Aorta (tissue), 5 donors: ENCODE results near the gene TMPRSS7. TPM values are rescaled to one million over a fixed set of nuclear protein-coding genes. Genes with fewer than 3 reads are reported as not detected.
A peak's percentile ranks its signal among the peaks of the same experiment; 100 is the strongest.

ENCODE experiments used
- ATAC-seq: fragments of 200-7000 bp; cut with Tn5 transposase; one replicate; pipeline ENCODE4 v1.9.1; 2022; ENCODE audit warnings: moderate library complexity; ENCODE audit not compliant: low FRiP score
- DNase-seq, 2 donors: peaks; one replicate each; pipeline ENCODE4 v3.0.0-alpha.2; 2020
- H3K27ac ChIP-seq, 2 donors: one replicate each; pipeline ENCODE4 v1.5.1; 2013; ENCODE audit warnings: low read length in 2 of 2, mild to moderate bottlenecking in 2 of 2, moderate library complexity in 2 of 2, control low read depth in 1 of 2, inconsistent platforms in 1 of 2, low read depth in 1 of 2
- H3K27me3 ChIP-seq, 2 donors: one replicate each; pipeline ENCODE4 v1.6.1; 2013; ENCODE audit warnings: control low read depth in 1 of 2, low read length in 1 of 2, mild to moderate bottlenecking in 1 of 2, moderate library complexity in 1 of 2; ENCODE audit not compliant: insufficient read depth in 2 of 2, control insufficient read depth in 1 of 2
- H3K36me3 ChIP-seq, 2 donors: one replicate each; pipeline ENCODE4 v1.6.1; 2013; ENCODE audit warnings: control low read depth in 1 of 2, low read length in 1 of 2, mild to moderate bottlenecking in 1 of 2; ENCODE audit not compliant: insufficient read depth in 2 of 2, control insufficient read depth in 1 of 2
- H3K4me1 ChIP-seq, 2 donors: one replicate each; pipeline ENCODE4 v1.6.1; 2013; ENCODE audit warnings: low read length in 2 of 2, control low read depth in 1 of 2, mild to moderate bottlenecking in 1 of 2, moderate library complexity in 1 of 2; ENCODE audit not compliant: insufficient read depth in 2 of 2, control insufficient read depth in 1 of 2
- H3K4me3 ChIP-seq, 2 donors: one replicate each; pipeline ENCODE4 v1.5.1; 2013; ENCODE audit warnings: low read length in 2 of 2, control low read depth in 1 of 2, mild to moderate bottlenecking in 1 of 2
- H3K9me3 ChIP-seq: one replicate; pipeline ENCODE4 v1.6.1; 2013; ENCODE audit warnings: mild to moderate bottlenecking, low read length; ENCODE audit not compliant: control insufficient read depth
- WGBS, 2 donors: extraction: QIAGEN DNeasy Blood & Tissue Kit; methylation state at CpG; one replicate each; pipeline ENCODE4 v1.1.7; 2013; 5-methylcytosine and 5-hydroxymethylcytosine counted together
- intact Hi-C, 2 donors: fragments of 100-400 bp; cut with DNase I; formaldehyde crosslinking; loops; one replicate each; pipeline versions ENCODE4 v1.14.2 to v1.15.0; 2022
- polyA plus RNA-seq, 2 donors: library from polyadenylated mRNA; stranded (reverse); fragments of 200-250 nt; gene quantifications; one replicate each; pipeline ENCODE4 v1.2.3, GENCODE V29; 2013
- total RNA-seq, 2 donors: library from RNA; stranded (reverse); fragmentation: NEBNext Ultra II Directional; extraction: Animal tissue kit (Norgen Biotek cat#: 25700); gene quantifications; one replicate each; pipeline ENCODE4 v1.2.1, GENCODE V29; 2021
- donor health status: healthy with polysubstance abuse.
- donor health status: Bipolar disorder and iron deficiency.
- donor health status: DM: no; HTN: no; CAD: no.
- donor health status: DM: no; HTN: no; CAD: no.
- donor health status: DM: yes; HTN: yes; CAD: no.

TMPRSS7 gene
- total and polyA plus RNA-seq, 4 donors: not detected

DNA sequence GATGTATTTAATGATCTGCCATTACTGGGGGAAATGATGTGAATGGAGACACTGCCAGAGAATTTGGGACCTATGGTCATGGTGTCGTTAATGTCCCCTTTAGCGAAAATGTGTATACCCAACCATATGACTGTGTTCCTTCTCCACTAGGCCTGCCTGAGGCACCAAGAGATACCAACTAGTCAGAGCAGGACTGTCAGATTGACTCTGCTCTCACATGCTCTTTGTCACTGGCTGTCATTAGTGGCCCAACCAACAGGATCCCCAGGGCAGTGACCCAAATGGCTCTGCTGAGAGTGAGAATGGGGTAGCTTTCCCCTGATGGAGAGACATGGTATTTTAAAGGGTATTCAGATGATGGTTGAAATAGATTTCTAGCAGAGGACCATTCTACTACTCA lies 33.0 kb upstream of the TMPRSS7 start:
- DNase-seq: no peak
- H3K4me1 ChIP-seq: no peaks in the 10 kb centered on the region
- no peak overlapping the region for H3K27ac ChIP-seq
- intact Hi-C loops: no loop called here
- no peak overlapping the region for H3K4me3 ChIP-seq
- no peaks in the 10 kb centered on the region for H3K36me3 ChIP-seq
- WGBS, 2 donors: 98 to 100% methylated on average over 2 of the region's 2 CpGs
- H3K9me3 ChIP-seq: no peaks in the 10 kb centered on the region
- no peaks in the 10 kb centered on the region for H3K27me3 ChIP-seq
- ATAC-seq: no peak

DNA sequence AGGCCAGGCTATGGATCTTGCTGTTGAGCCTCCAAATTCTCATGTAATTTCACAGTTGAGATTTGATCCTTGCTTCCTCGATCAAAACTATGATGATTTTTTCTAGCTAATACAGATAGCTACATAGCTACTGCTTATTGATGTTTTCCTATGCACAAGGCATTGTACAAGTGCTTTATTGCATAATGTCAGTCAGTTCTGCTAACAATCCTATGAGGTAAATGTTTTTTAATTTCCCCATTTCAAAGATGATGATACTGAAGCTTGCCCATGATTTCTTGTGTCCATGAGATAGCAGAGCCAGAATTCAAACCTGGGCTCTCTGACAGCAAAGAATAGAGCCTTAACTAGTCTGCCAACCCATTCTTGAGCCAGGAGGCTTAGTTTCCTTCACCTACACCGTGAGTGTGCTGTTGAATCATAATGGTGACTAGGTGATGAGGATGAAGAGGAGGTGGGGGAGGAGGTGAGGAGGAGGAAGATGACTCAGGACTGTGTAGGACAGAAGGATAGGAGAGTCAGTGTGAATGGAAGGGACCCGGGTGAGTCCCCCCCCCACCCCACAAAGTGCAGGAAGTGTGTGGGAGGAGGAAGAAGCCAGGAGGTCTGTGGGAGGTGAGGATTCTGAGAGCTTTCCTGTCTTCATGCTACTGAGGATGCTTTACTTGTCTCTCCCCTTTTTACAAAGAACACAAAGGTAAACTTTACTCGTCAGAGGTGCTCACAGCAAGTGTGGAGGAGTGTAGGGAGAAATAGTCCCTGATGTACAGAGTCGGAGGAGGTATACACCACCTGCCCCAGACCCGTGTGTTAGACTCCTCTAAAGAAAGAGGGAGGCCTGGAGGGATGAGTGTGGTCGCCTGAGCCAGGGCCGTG lies 32.2 kb upstream of the TMPRSS7 start:
- intact Hi-C loops: no loop called here
- ATAC-seq (no peak), DNase-seq (no peak)
- Histone ChIP-seq H3K4me3 (no peak overlapping the region), H3K4me1 (peaks cover 0 to under 1% of the 10 kb centered on the region in 2 donors), H3K27me3 (no peaks in the 10 kb centered on the region), H3K27ac (no peak overlapping the region), H3K9me3 (no peaks in the 10 kb centered on the region), H3K36me3 (no peaks in the 10 kb centered on the region)
- WGBS, 2 donors: 85 to 87% methylated on average over 8 of the region's 8 CpGs

DNA sequence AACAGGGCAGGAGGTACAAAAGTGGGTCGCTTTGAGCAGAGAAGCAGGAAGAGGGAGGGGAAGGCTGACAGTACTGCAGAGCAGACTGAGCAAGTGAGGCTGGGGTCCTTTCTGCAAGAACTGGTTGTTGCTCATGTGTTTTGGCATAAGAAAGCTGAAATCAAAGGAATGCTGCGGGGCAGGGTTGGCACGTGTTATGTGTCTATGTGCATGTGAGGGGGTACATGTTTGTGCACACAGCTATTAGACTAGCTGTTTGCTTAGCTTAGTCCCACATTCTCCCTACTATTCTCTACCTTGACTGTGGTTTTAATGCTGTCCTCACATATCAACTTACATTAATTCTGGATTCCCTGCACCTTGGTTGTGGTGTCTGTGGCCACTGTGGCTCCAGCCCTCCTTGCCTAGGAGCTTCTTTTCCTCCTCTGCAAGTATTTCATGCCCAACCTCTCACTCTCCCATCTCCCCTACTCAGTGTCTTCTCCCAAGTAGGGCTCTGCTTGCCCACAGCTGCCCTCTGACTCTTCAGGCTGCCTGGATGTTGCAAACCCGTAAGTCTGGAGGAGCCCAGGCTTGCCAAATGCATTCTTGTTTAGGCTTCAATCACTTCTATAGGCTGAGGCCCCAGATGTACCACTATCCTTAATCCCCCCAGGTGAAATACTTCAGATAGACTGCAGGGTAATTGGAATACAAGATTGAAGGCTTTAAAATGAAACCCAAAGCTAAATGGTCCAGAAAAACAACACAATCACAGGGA lies 31.0 kb upstream of the TMPRSS7 start:
- DNase-seq: no peak
- H3K4me3 ChIP-seq: no peak overlapping the region
- intact Hi-C loops: no loop called here
- no peaks in the 10 kb centered on the region for H3K27me3 ChIP-seq
- no peaks in the 10 kb centered on the region for H3K36me3 ChIP-seq
- no peaks in the 10 kb centered on the region for H3K9me3 ChIP-seq
- 84 to 99% methylated on average over 4 of the region's 4 CpGs for WGBS, 2 donors
- H3K27ac ChIP-seq: no peak overlapping the region
- no peak for ATAC-seq
- H3K4me1 ChIP-seq: peaks cover 0 to 8% of the 10 kb centered on the region in 2 donors

DNA sequence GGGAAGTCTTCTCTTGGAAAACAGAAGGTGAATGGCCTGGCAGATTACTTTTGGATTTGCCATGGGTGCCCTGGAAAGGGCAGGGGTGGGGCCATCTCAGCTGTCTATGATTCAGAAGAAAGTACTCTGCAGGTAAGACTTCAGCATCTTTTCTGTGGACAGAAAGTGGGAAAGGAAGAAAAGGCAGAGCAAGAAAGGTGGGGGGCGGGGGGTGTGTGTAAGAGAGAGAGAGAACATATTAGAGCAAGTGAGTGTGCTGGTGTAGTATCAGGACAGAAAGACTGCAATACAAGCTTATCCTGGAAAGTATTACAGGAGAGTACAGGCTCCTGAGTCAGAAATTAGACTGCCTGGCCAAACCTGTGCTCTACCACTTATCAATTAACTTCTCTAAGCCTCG lies 30.3 kb upstream of the TMPRSS7 start:
- Histone ChIP-seq H3K4me3 (no peak overlapping the region), H3K27ac (no peak overlapping the region), H3K27me3 (no peaks in the 10 kb centered on the region), H3K4me1 (peaks cover 0 to 8% of the 10 kb centered on the region in 2 donors), H3K36me3 (no peaks in the 10 kb centered on the region), H3K9me3 (no peaks in the 10 kb centered on the region)
- WGBS, 2 donors: 93 to 98% methylated on average over 2 of the region's 2 CpGs
- intact Hi-C loops: no loop called here
- DNase-seq (no peak), ATAC-seq (no peak)

DNA sequence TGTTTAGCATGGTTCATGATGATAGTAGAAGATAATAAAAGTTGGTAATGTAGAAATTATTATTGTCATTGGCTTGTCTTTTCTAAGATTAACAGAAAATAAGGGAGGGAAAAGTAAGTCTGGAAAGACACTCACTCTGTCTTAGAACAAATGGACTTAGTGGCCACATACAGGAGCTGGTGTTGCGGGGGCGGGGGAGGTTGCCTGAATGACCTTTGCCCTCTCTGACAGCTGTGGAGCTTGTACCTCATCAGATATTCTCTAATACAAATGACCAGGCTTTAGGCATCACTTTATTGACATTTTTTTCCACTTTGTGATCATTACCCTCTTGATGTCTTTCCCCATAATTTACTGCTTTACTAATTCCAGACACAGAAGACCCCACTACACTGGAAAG lies 29.9 kb upstream of the TMPRSS7 start:
- ATAC-seq: no peak
- no peaks in the 10 kb centered on the region for H3K27me3 ChIP-seq
- H3K9me3 ChIP-seq: no peaks in the 10 kb centered on the region
- H3K27ac ChIP-seq: no peak overlapping the region
- H3K4me3 ChIP-seq: no peak overlapping the region
- DNase-seq: no peak
- intact Hi-C loops: no loop called here
- no peaks in the 10 kb centered on the region for H3K36me3 ChIP-seq
- 87 to 92% methylated on average over 2 of the region's 2 CpGs for WGBS, 2 donors
- H3K4me1 ChIP-seq: peaks cover 0 to 8% of the 10 kb centered on the region in 2 donors

DNA sequence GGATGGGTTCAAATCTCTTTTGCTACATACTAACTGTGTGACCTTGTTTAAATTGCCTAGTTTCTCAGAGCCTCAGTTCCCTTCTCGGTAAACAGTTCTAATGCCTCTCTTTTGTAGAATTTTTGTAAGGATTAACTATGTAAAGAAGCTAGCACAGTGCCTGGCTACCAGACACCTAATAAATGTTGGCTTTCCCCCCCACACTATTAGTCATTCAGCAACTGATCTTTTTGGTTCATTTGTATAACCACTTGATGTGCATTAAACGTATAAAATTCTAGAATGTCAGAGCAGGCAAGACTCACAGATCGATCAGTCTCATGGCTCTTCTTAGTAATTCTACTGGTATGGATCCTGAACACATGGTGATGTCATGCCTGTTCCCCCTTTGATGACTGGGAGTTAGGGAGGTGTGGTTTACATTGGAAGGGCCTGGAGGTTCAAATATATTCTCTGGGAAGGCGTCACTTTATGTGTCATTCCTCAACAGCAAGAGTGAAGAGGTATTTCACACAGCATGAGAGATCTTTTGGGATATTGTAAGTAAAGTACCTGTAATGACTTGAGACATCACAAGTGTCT lies 29.4 kb upstream of the TMPRSS7 start:
- no peak for DNase-seq
- Histone ChIP-seq H3K27ac (no peak overlapping the region), H3K4me3 (no peak overlapping the region), H3K9me3 (no peaks in the 10 kb centered on the region), H3K36me3 (no peaks in the 10 kb centered on the region), H3K27me3 (no peaks in the 10 kb centered on the region), H3K4me1 (peaks cover 0 to 8% of the 10 kb centered on the region in 2 donors)
- intact Hi-C loops: no loop called here
- WGBS, 2 donors: 74 to 87% methylated on average over 4 of the region's 4 CpGs
- no peak for ATAC-seq

DNA sequence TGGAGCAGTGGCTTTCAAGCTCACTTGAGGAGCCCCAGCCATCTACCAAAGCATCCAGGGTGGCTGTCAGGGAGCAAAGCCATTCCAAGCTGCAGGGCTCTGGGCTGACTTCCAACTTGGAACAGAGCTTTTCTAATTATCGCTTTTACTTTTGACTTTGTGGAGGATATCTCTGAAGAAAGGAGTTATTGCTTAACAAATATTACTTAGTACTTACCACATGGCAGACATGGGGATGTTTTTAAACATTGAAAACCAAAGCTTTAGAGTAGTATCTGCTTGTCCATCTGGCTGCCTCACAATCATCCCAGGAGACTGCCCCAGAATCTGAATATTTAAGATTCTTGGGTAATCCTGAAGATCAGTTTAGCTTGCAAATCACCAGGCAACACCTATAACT lies 26.9 kb upstream of the TMPRSS7 start:
- peak; percentile 46 for ATAC-seq

DNA sequence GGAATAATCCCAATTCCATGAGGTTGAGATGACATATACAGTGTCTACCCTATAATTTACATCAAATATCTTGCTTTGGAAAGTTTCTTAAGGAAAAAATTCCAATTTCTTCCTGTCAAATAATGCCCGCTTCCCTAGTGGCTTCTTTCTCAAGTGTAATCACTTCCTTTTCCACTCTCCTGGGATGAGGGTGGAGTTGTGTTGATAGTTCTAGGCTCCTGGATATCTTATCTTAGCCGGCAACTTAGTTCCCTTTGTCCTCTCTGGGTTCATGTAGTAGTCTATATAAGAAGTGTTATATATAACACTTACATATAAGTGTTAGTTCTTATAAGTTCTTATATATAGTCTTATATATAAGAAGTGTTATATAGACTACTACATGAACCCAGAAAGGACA lies 24.9 kb upstream of the TMPRSS7 start:
- no peak overlapping the region for H3K4me3 ChIP-seq
- peaks cover 0 to 8% of the 10 kb centered on the region in 2 donors for H3K4me1 ChIP-seq
- H3K9me3 ChIP-seq: no peaks in the 10 kb centered on the region
- intact Hi-C loops: no loop called here
- H3K27me3 ChIP-seq: no peaks in the 10 kb centered on the region
- H3K36me3 ChIP-seq: no peaks in the 10 kb centered on the region
- DNase-seq: no peak
- 90 to 95% methylated on average over 2 of the region's 2 CpGs for WGBS, 2 donors
- ATAC-seq: no peak
- no peak overlapping the region for H3K27ac ChIP-seq

More for the DNA sequence above, 26.9 kb upstream of the TMPRSS7 start:
- intact Hi-C loops: no loop called here
- Histone ChIP-seq H3K27ac (no peak overlapping the region), H3K27me3 (no peaks in the 10 kb centered on the region), H3K36me3 (no peaks in the 10 kb centered on the region), H3K4me3 (no peak overlapping the region), H3K9me3 (no peaks in the 10 kb centered on the region), H3K4me1 (peaks cover 0 to 8% of the 10 kb centered on the region in 2 donors)
- WGBS, 2 donors: 7 to 19% methylated on average over 1 of the region's 1 CpG
- DNase-seq: no peak
